ENCODE results near the gene PRADC1. TPM values are rescaled to one million over a fixed set of nuclear protein-coding genes. Genes with fewer than 3 reads are reported as not detected.

Gene PRADC1
- total and polyA plus RNA-seq, 8 donors = 10.5 to 20.9 (median 14.6) TPM

- Histone ChIP-seq H3K36me3 (no peaks in the 10 kb centered on the region), H3K4me3 (no peak overlapping the region), H3K4me1 (no peaks in the 10 kb centered on the region), H3K27me3 (no peaks in the 10 kb centered on the region), H3K27ac (no peak overlapping the region), H3K9me3 (no peaks in the 10 kb centered on the region)
- WGBS, 2 donors = 90 to 92% methylated on average over 8 of the region's 8 CpGs
- intact Hi-C loops (cut with DNase I) = no loop called here
- FAIRE-seq = no peak
- DNase-seq = no peak
- TF ChIP-seq, protein P1, sequence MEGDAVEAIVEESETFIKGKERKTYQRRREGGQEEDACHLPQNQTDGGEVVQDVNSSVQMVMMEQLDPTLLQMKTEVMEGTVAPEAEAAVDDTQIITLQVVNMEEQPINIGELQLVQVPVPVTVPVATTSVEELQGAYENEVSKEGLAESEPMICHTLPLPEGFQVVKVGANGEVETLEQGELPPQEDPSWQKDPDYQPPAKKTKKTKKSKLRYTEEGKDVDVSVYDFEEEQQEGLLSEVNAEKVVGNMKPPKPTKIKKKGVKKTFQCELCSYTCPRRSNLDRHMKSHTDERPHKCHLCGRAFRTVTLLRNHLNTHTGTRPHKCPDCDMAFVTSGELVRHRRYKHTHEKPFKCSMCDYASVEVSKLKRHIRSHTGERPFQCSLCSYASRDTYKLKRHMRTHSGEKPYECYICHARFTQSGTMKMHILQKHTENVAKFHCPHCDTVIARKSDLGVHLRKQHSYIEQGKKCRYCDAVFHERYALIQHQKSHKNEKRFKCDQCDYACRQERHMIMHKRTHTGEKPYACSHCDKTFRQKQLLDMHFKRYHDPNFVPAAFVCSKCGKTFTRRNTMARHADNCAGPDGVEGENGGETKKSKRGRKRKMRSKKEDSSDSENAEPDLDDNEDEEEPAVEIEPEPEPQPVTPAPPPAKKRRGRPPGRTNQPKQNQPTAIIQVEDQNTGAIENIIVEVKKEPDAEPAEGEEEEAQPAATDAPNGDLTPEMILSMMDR (IDR thresholded peaks at IDR 0.05) = no peak
- no peak for ATAC-seq
Observed at GRCh38 chr2:73259276-73259675, 26.2 kb upstream of the PRADC1 start.

- Histone ChIP-seq H3K4me1 (no peaks in the 10 kb centered on the region), H3K4me3 (no peak overlapping the region), H3K9me3 (no peaks in the 10 kb centered on the region), H3K27me3 (no peaks in the 10 kb centered on the region), H3K27ac (no peak overlapping the region), H3K36me3 (no peaks in the 10 kb centered on the region)
- FAIRE-seq (no peak), ATAC-seq (no peak), DNase-seq (peak in 1 of 6 donors; percentile 48)
- 90 to 95% methylated on average over 9 of the region's 9 CpGs for WGBS, 2 donors
- TF ChIP-seq, protein P1 (IDR thresholded peaks at IDR 0.05) = no peak
- intact Hi-C loops (cut with DNase I) = no loop called here
Observed at GRCh38 chr2:73258913-73259215, 25.8 kb upstream of the PRADC1 start.

GRCh38 chr2:73258186-73258912 lies 25.3 kb upstream of the PRADC1 start:
- Histone ChIP-seq H3K9me3 (no peaks in the 10 kb centered on the region), H3K4me3 (no peak overlapping the region), H3K36me3 (peaks cover 0 to 3% (median 0%) of the 10 kb centered on the region in 3 donors), H3K4me1 (no peaks in the 10 kb centered on the region), H3K27ac (no peak overlapping the region), H3K27me3 (no peaks in the 10 kb centered on the region)
- intact Hi-C loops (cut with DNase I) = no loop called here
- TF ChIP-seq, protein P1 (IDR thresholded peaks at IDR 0.05) = no peak
- peak in 1 of 6 donors; percentile 60 for DNase-seq
- ATAC-seq = no peak
- 78 to 82% methylated on average over 8 of the region's 8 CpGs for WGBS, 2 donors
- FAIRE-seq = no peak

GRCh38 chr2:73257425-73258125 lies 24.5 kb upstream of the PRADC1 start:
- intact Hi-C loops (cut with DNase I) = no loop called here
- WGBS, 2 donors = 73 to 75% methylated on average over 10 of the region's 10 CpGs
- Histone ChIP-seq H3K4me3 (no peak overlapping the region), H3K36me3 (peaks cover 0 to 11% (median 0%) of the 10 kb centered on the region in 3 donors), H3K4me1 (no peaks in the 10 kb centered on the region), H3K27me3 (no peaks in the 10 kb centered on the region), H3K27ac (no peak overlapping the region), H3K9me3 (no peaks in the 10 kb centered on the region)
- no peak for FAIRE-seq
- TF ChIP-seq, protein P1 (IDR thresholded peaks at IDR 0.05) = no peak
- ATAC-seq = no peak
- peak in 2 of 6 donors; percentile 69 to 76 for DNase-seq

DNA sequence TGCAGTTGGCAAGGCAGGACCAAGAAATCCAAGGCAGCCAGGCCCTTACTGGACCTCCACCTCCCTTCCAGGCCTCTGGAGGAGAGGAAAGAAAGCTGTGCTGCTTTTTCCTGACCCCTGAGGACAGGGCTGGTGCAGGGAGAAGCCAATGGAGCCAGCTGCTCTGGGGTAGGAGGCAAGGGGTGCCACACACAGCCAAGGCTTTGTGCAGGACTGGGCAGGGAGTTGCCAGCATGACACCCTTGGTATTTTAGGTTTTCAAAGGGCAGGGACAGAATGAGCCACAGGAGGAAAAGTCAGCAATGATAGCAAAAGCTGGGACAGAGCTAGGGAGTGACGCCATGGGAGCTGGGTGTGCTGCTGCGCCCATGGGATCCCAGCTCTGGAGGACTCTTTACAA lies 24.0 kb upstream of the PRADC1 start:
- DNase-seq = no peak
- Histone ChIP-seq H3K36me3 (peaks cover 0 to 16% (median 0%) of the 10 kb centered on the region in 3 donors), H3K27ac (no peak overlapping the region), H3K4me3 (no peak overlapping the region), H3K9me3 (no peaks in the 10 kb centered on the region), H3K4me1 (no peaks in the 10 kb centered on the region), H3K27me3 (no peaks in the 10 kb centered on the region)
- WGBS, 2 donors = 92 to 93% methylated on average over 2 of the region's 2 CpGs
- no peak for FAIRE-seq
- no peak for ATAC-seq
- TF ChIP-seq, protein P1 (IDR thresholded peaks at IDR 0.05) = no peak
- intact Hi-C loops (cut with DNase I) = no loop called here

All from pancreas (tissue), 10 donors.